GM23248 (cell line): ENCODE results near the gene SLC1A3. TPM values are rescaled to one million over a fixed set of nuclear protein-coding genes. Genes with fewer than 3 reads are reported as not detected.

Experiments
- DNase-seq: peaks from one replicate; pipeline ENCODE4 v3.0.0-alpha.2; 2015
- H2AFZ ChIP-seq: fragments of 200-600 bp; sonication (generic); 2 replicates; pipeline ENCODE4 v1.6.1; 2016; ENCODE audit warnings: antibody characterized with exemption
- H3F3A ChIP-seq: fragments of 200-600 bp; sonication (generic); 2 replicates; pipeline ENCODE4 v1.6.1; 2016; ENCODE audit warnings: mild to moderate bottlenecking, antibody characterized with exemption, mixed run types; ENCODE audit not compliant: insufficient read depth
- H3K27ac ChIP-seq: fragments of 200-600 bp; sonication (generic); 2 replicates; pipeline ENCODE4 v1.5.1; 2016; ENCODE audit warnings: mild to moderate bottlenecking
- H3K27me3 ChIP-seq: fragments of 200-600 bp; sonication (generic); replicated peaks from 2 replicates; pipeline ENCODE4 v1.6.1; 2016; ENCODE audit warnings: mild to moderate bottlenecking; ENCODE audit not compliant: insufficient read depth
- H3K36me3 ChIP-seq: fragments of 200-600 bp; sonication (generic); 2 replicates; pipeline ENCODE4 v1.6.1; 2016; ENCODE audit warnings: low read depth, mild to moderate bottlenecking
- H3K4me1 ChIP-seq: fragments of 200-600 bp; sonication (generic); 2 replicates; pipeline ENCODE4 v1.6.1; 2016; ENCODE audit warnings: mild to moderate bottlenecking; ENCODE audit not compliant: insufficient read depth
- H3K4me2 ChIP-seq: fragments of 200-600 bp; sonication (generic); one replicate; pipeline ENCODE4 v1.6.1; 2016; ENCODE audit warnings: mild to moderate bottlenecking; ENCODE audit not compliant: unreplicated experiment
- H3K4me3 ChIP-seq: fragments of 200-600 bp; sonication (generic); 2 replicates; pipeline ENCODE4 v1.5.1; 2016; ENCODE audit warnings: mild to moderate bottlenecking
- H3K79me2 ChIP-seq: fragments of 200-600 bp; sonication (generic); 2 replicates; pipeline ENCODE4 v1.6.1; 2016; ENCODE audit warnings: mild to moderate bottlenecking; ENCODE audit not compliant: insufficient read depth
- H3K9ac ChIP-seq: fragments of 200-600 bp; sonication (generic); 2 replicates; pipeline ENCODE4 v1.6.1; 2016; ENCODE audit warnings: mild to moderate bottlenecking
- H3K9me2 ChIP-seq: fragments of 200-600 bp; sonication (generic); 2 replicates; pipeline ENCODE4 v1.6.1; 2016; ENCODE audit warnings: mixed run types, mild to moderate bottlenecking, moderate library complexity; ENCODE audit not compliant: insufficient read depth
- H3K9me3 ChIP-seq: fragments of 200-600 bp; sonication (generic); one replicate; pipeline ENCODE4 v1.6.1; 2017; ENCODE audit warnings: low read depth
- H4K20me1 ChIP-seq: fragments of 200-600 bp; sonication (generic); 2 replicates; pipeline ENCODE4 v1.6.0; 2016; ENCODE audit not compliant: insufficient read depth
- EZH2 ChIP-seq: fragments of 200-600 bp; sonication (generic); IDR thresholded peaks from 2 replicates; pipeline ENCODE4 v1.6.1; 2018; ENCODE audit warnings: antibody characterized with exemption, mild to moderate bottlenecking; ENCODE audit not compliant: insufficient read depth, poor library complexity, severe bottlenecking
- EZH2phosphoT487 ChIP-seq: fragments of 200-600 bp; sonication (generic); IDR thresholded peaks from 2 replicates; pipeline ENCODE4 v1.6.1; 2018; ENCODE audit warnings: antibody characterized with exemption, moderate library complexity, mild to moderate bottlenecking, low read depth; ENCODE audit not compliant: insufficient read depth
- WGBS, 2 experiments: methylation state at CpG; one replicate each; pipeline ENCODE4 v1.1.6; 2015 to 2017; ENCODE audit warnings: low lambda C conversion rate in 2 of 2, low coverage in 1 of 2; ENCODE audit errors: missing lambda C conversion rate in 2 of 2; 5-methylcytosine and 5-hydroxymethylcytosine counted together
- in situ Hi-C: fragments of 300-500 bp; cut with MboI; formaldehyde crosslinking; loops from 2 replicates; pipeline ENCODE4 v1.15.0; 2020
- polyA plus RNA-seq: library from polyadenylated mRNA; unstranded; fragments of >200 nt; fragmentation: Nextera tagmentation; extraction: Ambion mirVana; gene quantifications from 2 replicates; pipeline ENCODE4 v1.2.1, GENCODE V29; 2016
- total RNA-seq: library from RNA; depleted of rRNA; stranded (reverse); fragments of >200 nt; shearing (Covaris generic); gene quantifications from 2 replicates; pipeline ENCODE4 v1.2.3, GENCODE V29; 2014

SLC1A3 gene
- total and polyA plus RNA-seq, 2 experiments from 2014 or later, result 1.7 to 2.5 TPM

DNA sequence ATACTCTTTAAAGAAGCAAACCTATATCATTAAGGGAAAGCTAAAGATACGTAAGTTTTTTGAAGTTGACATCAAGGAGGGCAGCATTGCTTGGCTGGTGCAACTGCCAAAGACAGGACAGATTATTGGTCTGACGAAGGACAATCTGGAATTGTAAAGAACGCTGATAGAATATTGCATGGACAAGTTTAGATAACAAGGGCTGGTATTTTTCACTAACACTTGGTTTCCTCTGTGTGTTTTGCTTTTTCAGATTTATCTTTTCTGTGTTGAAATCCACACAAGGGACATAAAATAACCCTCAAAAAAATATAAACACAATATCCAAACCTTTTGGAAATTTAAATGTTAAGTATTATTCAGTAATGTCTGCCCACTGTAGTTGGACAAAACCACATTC lies 39.7 kb downstream of the SLC1A3 start:
- Histone ChIP-seq H3K27ac (no peak overlapping the region), H3K79me2 (no peaks in the 10 kb centered on the region), H3K9me2 (no peaks in the 10 kb centered on the region), H3K9me3 (no peaks in the 10 kb centered on the region), H4K20me1 (no peaks in the 10 kb centered on the region), H3K9ac (no peak overlapping the region), H3F3A (no peaks in the 10 kb centered on the region), H2AFZ (no peak overlapping the region), H3K36me3 (no peaks in the 10 kb centered on the region), H3K4me2 (no peak overlapping the region), H3K27me3 (no peaks in the 10 kb centered on the region), H3K4me3 (no peak overlapping the region), H3K4me1 (peaks cover 12% of the 10 kb centered on the region)
- no peak for DNase-seq
- TF ChIP-seq EZH2 (no peak), EZH2phosphoT487 (no peak)
- in situ Hi-C loops, result no loop called here
- 97% methylated on average over 3 of the region's 3 CpGs for WGBS, 2 experiments

DNA sequence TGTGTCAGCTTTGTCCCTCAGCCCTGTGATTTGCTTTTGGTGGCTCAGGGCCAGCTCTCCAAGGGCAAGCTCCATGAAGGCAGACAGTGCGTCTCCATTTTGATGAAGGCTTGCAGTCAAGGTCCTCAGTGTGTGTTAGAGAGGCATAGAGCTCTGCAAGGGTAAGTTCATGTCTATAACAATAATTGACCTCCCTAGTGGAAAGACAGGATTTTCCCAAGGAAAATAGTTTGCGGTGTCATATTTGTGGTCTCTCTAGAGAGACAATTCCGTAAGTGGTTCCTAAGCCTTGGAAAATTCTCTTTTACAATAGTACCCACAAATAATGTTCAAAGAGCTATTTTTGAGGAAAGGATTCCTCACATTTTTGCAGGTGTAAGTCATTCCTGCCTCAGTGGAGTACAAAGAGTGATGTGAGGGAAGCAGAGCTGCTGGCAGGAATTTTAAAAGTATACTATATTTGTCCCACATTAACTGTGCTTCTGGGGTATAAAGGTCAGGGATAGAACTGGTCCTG lies 40.2 kb downstream of the SLC1A3 start:
- H3K36me3 ChIP-seq, result no peaks in the 10 kb centered on the region
- no peaks in the 10 kb centered on the region for H3K9me3 ChIP-seq
- H3K4me1 ChIP-seq, result peaks cover 7% of the 10 kb centered on the region
- in situ Hi-C loops, result no loop called here
- no peak overlapping the region for H3K4me2 ChIP-seq
- H3K27ac ChIP-seq, result no peak overlapping the region
- WGBS, 2 experiments, result 94 to 96% methylated on average over 3 of the region's 3 CpGs
- no peaks in the 10 kb centered on the region for H4K20me1 ChIP-seq
- H3K27me3 ChIP-seq, result no peaks in the 10 kb centered on the region
- no peak for DNase-seq
- H3F3A ChIP-seq, result no peaks in the 10 kb centered on the region
- no peak overlapping the region for H3K4me3 ChIP-seq
- no peak overlapping the region for H3K9ac ChIP-seq
- no peaks in the 10 kb centered on the region for H3K79me2 ChIP-seq
- TF ChIP-seq EZH2phosphoT487, result no peak
- H2AFZ ChIP-seq, result no peak overlapping the region
- H3K9me2 ChIP-seq, result no peaks in the 10 kb centered on the region

DNA sequence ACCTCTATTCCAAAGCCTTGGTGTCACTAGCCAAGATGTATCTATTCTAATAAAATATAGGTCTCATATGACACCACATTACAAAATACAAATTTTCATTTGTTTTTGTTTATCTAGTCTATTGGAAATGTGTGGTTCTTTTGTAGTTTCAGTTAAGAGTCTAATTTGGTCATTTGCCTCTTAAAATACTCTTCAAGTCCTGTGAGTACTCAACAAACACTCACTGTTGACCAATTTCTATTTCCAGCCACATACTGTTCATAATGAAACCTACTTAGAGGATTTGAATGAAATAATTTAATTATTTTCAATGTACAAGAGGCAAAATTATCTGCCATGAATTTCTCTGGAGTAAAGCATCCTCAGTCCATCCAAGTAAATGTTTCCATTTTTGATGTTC lies 40.6 kb downstream of the SLC1A3 start:
- Histone ChIP-seq H3K27ac (no peak overlapping the region), H4K20me1 (no peaks in the 10 kb centered on the region), H2AFZ (no peak overlapping the region), H3K9me3 (no peaks in the 10 kb centered on the region), H3K4me3 (no peak overlapping the region), H3K79me2 (no peaks in the 10 kb centered on the region), H3K4me2 (no peak overlapping the region), H3K36me3 (no peaks in the 10 kb centered on the region), H3K9me2 (no peaks in the 10 kb centered on the region), H3K27me3 (no peaks in the 10 kb centered on the region), H3K9ac (no peak overlapping the region), H3F3A (no peaks in the 10 kb centered on the region), H3K4me1 (peaks cover 5% of the 10 kb centered on the region; the same call in 1 of the 2 replicates)
- TF ChIP-seq EZH2phosphoT487 (no peak), EZH2 (no peak)
- no peak for DNase-seq
- in situ Hi-C loops, result no loop called here

DNA sequence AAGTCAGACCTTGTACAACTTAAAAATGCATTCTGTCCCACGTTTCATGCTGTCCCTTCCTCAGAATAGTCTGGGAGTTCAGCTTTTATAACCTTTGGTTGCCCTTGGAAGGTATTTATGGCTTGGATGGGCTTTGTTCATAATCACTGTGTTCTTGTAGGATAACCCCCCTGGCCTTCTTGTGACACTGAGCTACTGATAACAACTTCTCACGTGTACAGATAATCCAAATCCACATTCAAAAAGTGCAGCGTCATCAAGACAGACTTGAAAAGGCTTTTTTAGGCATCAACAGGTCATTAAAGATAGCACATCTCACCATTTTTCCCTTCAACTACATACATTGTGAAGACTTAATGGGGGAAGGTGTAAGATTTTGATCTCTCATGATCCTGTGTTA lies 42.0 kb downstream of the SLC1A3 start:
- H3K4me2 ChIP-seq, result no peak overlapping the region
- in situ Hi-C loops, result no loop called here
- no peak overlapping the region for H3K4me3 ChIP-seq
- H3K9me2 ChIP-seq, result no peaks in the 10 kb centered on the region
- H3K27me3 ChIP-seq, result no peaks in the 10 kb centered on the region
- peaks cover 5% of the 10 kb centered on the region; the same call in 1 of the 2 replicates for H3K4me1 ChIP-seq
- H3K27ac ChIP-seq, result no peak overlapping the region
- H3K79me2 ChIP-seq, result no peaks in the 10 kb centered on the region
- H2AFZ ChIP-seq, result no peak overlapping the region
- H3K9me3 ChIP-seq, result no peaks in the 10 kb centered on the region
- WGBS, 2 experiments, result 92 to 96% methylated on average over 3 of the region's 3 CpGs
- H3K36me3 ChIP-seq, result no peaks in the 10 kb centered on the region
- H4K20me1 ChIP-seq, result no peaks in the 10 kb centered on the region
- no peak overlapping the region for H3K9ac ChIP-seq
- no peaks in the 10 kb centered on the region for H3F3A ChIP-seq
- DNase-seq, result no peak
- no peak for TF ChIP-seq EZH2
- no peak for TF ChIP-seq EZH2phosphoT487
